ENCODE results near the gene ITGAE.

The ITGAE gene

DNA sequence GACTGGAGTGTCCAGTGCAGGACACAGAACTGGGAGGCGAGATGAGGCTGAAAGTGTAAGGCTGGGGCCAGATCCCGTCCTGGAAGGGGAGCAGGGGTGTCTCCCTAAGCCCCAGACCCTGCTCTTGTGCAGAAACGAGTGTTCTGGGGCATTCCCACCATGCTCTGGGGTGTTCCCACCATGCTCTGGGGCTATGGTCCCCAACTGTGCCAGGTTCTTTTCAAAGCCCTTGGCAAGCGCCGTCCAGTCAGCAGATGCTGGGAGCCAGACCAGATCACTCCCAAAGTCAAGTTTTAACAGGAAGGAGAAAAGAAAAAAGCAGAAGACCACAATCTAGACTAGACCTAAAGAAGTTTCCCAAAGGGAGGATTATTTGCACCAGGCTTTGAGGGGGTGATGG is 135.2 kb downstream of the ITGAE start:
- no peak for DNase-seq
